Kidney epithelial cell (primary cell): ENCODE data around the gene CAMK2G. TPM values are rescaled to one million over a fixed set of nuclear protein-coding genes. Genes with fewer than 3 reads are reported as not detected.
"Not testable (repeated sequence)": the region's sequence is repeated elsewhere in the genome, so short reads cannot be mapped to it uniquely, and the experiment has no call there.

Source experiments
- DNase-seq: peaks from one replicate; pipeline ENCODE4 v3.0.0-alpha.2; 2010; ENCODE audit warnings: low read depth
- H3K27me3 ChIP-seq: 2 replicates; pipeline ENCODE4 v1.6.0; 2011; ENCODE audit warnings: low read length; ENCODE audit not compliant: control insufficient read depth, insufficient read depth
- H3K36me3 ChIP-seq: 2 replicates; pipeline ENCODE4 v1.5.1; 2011; ENCODE audit warnings: low read length; ENCODE audit not compliant: control insufficient read depth, insufficient read depth
- H3K4me3 ChIP-seq: 2 replicates; pipeline ENCODE4 v1.5.1; 2011; ENCODE audit warnings: low read depth, mild to moderate bottlenecking, control low read depth, low read length
- total RNA-seq: library from RNA; depleted of rRNA; stranded (reverse); fragments of >200 nt; gene quantifications from 2 replicates; pipeline ENCODE4 v1.2.3, GENCODE V29; 2015
- TF ChIP-seq, protein P1 (sequence below): IDR thresholded peaks from 2 replicates; pipeline ENCODE4 v1.5.1; 2011; ENCODE audit warnings: mild to moderate bottlenecking, moderate library complexity, low read length, control low read depth, inconsistent platforms; ENCODE audit not compliant: insufficient read depth, poor library complexity, severe bottlenecking

Gene CAMK2G
- total RNA-seq = 12.7 and 18.8 TPM in 2 replicates

GRCh38 chr10:73874267-73875138, at the start of gene CAMK2G:
Gene CAMK2G, minus strand, starts transcription at chr10:73874555. Its CDS starts 94 bp downstream, at chr10:73874461.
- TF ChIP-seq, protein P1, sequence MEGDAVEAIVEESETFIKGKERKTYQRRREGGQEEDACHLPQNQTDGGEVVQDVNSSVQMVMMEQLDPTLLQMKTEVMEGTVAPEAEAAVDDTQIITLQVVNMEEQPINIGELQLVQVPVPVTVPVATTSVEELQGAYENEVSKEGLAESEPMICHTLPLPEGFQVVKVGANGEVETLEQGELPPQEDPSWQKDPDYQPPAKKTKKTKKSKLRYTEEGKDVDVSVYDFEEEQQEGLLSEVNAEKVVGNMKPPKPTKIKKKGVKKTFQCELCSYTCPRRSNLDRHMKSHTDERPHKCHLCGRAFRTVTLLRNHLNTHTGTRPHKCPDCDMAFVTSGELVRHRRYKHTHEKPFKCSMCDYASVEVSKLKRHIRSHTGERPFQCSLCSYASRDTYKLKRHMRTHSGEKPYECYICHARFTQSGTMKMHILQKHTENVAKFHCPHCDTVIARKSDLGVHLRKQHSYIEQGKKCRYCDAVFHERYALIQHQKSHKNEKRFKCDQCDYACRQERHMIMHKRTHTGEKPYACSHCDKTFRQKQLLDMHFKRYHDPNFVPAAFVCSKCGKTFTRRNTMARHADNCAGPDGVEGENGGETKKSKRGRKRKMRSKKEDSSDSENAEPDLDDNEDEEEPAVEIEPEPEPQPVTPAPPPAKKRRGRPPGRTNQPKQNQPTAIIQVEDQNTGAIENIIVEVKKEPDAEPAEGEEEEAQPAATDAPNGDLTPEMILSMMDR = no peak
- H3K4me3 ChIP-seq = peak within 1 kb of the TSS; percentile 83
- no peak for DNase-seq

GRCh38 chr10:73922864-73923133, 48.4 kb upstream of the CAMK2G start:
- no peaks in the 10 kb centered on the region for H3K27me3 ChIP-seq
- no peak overlapping the region for H3K4me3 ChIP-seq
- TF ChIP-seq, protein P1 = no peak
- DNase-seq = no peak
- H3K36me3 ChIP-seq = no peaks in the 10 kb centered on the region

More at GRCh38 chr10:73874267-73875138, at the start of gene CAMK2G:
- H3K36me3 ChIP-seq = no peaks in the 10 kb centered on the region
- no peaks in the 10 kb centered on the region for H3K27me3 ChIP-seq

GRCh38 chr10:73922007-73922863, 47.9 kb upstream of the CAMK2G start:
- Histone ChIP-seq H3K27me3 (no peaks in the 10 kb centered on the region), H3K36me3 (no peaks in the 10 kb centered on the region), H3K4me3 (no peak overlapping the region)
- TF ChIP-seq, protein P1 = no peak
- no peak for DNase-seq

- no peak overlapping the region for H3K4me3 ChIP-seq
- no peaks in the 10 kb centered on the region for H3K27me3 ChIP-seq
- H3K36me3 ChIP-seq = no peaks in the 10 kb centered on the region
- no peak for DNase-seq
- TF ChIP-seq, protein P1 = no peak
These were observed 45.7 kb upstream of the CAMK2G start for GRCh38 chr10:73920089-73920488.

DNA sequence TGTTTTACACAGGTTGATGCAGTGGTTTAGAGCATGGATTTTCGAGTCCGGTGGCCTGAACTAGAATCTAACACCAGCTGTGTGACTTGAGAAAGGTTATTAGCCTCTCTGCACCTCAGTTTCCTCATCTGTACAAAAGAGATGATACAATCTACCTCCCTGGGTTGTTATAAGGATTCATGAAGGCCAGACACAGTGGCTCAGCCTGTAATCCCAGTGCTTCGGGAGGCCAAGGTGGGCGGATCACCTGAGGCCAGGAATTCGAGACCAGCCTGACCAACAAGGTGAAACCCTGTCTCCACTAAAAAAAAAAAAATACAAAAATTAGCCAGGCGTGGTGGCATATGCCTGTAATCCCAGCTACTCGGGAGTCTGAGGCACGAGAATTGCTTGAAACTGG, 45.1 kb upstream of the CAMK2G start:
- not testable (repeated sequence) for DNase-seq, H3K4me3 ChIP-seq, H3K36me3 ChIP-seq, H3K27me3 ChIP-seq

DNA sequence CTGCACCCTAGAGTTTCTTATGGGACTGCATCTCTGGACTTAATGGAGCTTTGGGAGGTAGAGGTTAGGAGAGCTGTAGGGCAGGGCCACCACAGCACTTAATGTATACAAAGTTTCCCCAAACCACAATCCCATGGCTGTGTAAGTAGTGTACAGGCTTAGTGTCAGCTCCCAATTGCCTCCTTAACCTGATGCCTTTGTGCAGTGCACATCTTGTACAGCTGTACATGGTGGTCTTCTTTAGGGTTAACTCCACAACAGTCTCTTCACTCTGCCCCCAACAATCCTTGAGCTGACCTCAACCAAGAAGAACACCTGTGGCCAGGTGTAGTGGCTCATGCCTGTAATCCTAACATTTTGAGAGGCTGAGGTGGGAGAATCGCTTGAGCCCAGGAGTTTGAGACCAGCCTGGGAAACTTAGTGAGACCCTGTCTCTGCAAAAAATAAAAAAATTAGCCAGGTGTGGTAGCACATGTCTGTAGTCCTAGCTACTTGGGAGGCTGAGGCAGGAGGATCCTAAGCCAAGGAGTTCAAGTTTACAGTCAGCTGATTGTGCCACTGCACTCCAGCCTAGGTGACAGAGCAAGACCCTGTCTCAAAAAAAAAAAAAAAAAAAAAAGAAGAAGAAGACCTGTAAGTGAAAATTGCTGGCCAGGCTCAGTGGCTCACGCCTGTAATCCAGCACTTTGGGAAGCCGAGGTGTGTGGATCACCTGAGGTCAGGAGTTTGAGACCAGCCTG, 43.4 kb upstream of the CAMK2G start:
- no peak for DNase-seq
- Histone ChIP-seq H3K36me3 (peaks cover 3% of the 10 kb centered on the region), H3K27me3 (no peaks in the 10 kb centered on the region), H3K4me3 (no peak overlapping the region)
- TF ChIP-seq, protein P1 = no peak
